Measurements from ENCODE around the gene NUAK1. TPM values are rescaled to one million over a fixed set of nuclear protein-coding genes. Genes with fewer than 3 reads are reported as not detected.
A peak's percentile ranks its signal among the peaks of the same experiment; 100 is the strongest.

NUAK1 gene
- total RNA-seq, 4 donors from 2014 or later, result 0.75 to 14.7 (median 3.5) TPM

DNA sequence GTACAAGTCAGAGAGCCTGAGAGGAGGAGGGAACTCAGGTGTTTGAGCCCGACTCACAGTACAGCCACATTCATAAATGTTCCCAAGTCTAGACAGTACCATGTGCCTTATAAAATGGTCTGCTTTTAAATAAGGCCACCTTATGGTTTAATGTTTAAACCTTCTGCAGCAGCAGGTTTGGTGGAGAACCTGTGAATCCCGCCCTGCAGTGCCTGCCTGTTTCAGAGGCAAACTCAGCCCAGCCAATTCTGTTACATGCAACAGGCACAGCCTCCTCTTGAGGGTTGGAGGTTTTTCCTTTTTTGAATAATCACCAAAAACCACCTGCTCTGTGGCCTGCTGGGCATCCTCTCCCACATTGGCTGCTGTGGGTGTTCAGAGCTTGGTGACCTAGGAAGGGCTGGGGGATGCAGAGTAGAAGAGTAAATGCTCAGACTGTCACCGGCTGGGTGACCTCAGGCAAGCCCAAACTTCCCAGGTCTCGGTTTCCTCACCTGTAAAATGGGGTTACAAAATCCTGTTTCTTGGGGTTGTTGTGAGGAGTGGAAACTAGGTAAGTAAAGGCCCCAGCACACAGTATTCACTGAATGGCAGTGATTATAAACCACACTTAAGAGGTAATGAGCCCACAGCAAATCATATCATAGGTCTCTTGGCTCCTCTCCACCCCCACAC lies 28.0 kb downstream of the NUAK1 start:
- intact Hi-C loops (cut with DNase I; ENCODE audit: low total_unique reads) (no loop called here), in situ Hi-C loops (cut with MboI; ENCODE audit: low pct_ligation_motif_present in 1 of 4, low pct_unique_long_range_greater_than_20kb in 1 of 4, low sequenced_read_pairs in 3 of 4) (no loop called here)
- DNase-seq, result peak; percentile 33
- Histone ChIP-seq H3K4me3 (no peak overlapping the region), H3K4me1 (peaks cover 14 to 76% (median 42%) of the 10 kb centered on the region in 4 donors), H3K9me3 (no peaks in the 10 kb centered on the region), H3K27me3 (no peaks in the 10 kb centered on the region), H3K27ac (peak overlapping the region; percentile 33 to 55 (median 43)), H3K36me3 (no peaks in the 10 kb centered on the region)
- WGBS, 2 donors (ENCODE audit: low coverage in 1 of 2), result 52 to 58% methylated on average over 4 of the region's 4 CpGs
- TF ChIP-seq POLR2AphosphoS5 (IDR thresholded peaks at IDR 0.05) (no peak), EP300 (IDR thresholded peaks at IDR 0.05; ENCODE audit: low read depth) (no peak), POLR2A (IDR thresholded peaks at IDR 0.05) (no peak)
- TF ChIP-seq, protein P1, sequence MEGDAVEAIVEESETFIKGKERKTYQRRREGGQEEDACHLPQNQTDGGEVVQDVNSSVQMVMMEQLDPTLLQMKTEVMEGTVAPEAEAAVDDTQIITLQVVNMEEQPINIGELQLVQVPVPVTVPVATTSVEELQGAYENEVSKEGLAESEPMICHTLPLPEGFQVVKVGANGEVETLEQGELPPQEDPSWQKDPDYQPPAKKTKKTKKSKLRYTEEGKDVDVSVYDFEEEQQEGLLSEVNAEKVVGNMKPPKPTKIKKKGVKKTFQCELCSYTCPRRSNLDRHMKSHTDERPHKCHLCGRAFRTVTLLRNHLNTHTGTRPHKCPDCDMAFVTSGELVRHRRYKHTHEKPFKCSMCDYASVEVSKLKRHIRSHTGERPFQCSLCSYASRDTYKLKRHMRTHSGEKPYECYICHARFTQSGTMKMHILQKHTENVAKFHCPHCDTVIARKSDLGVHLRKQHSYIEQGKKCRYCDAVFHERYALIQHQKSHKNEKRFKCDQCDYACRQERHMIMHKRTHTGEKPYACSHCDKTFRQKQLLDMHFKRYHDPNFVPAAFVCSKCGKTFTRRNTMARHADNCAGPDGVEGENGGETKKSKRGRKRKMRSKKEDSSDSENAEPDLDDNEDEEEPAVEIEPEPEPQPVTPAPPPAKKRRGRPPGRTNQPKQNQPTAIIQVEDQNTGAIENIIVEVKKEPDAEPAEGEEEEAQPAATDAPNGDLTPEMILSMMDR (IDR thresholded peaks at IDR 0.05), result no peak

DNA sequence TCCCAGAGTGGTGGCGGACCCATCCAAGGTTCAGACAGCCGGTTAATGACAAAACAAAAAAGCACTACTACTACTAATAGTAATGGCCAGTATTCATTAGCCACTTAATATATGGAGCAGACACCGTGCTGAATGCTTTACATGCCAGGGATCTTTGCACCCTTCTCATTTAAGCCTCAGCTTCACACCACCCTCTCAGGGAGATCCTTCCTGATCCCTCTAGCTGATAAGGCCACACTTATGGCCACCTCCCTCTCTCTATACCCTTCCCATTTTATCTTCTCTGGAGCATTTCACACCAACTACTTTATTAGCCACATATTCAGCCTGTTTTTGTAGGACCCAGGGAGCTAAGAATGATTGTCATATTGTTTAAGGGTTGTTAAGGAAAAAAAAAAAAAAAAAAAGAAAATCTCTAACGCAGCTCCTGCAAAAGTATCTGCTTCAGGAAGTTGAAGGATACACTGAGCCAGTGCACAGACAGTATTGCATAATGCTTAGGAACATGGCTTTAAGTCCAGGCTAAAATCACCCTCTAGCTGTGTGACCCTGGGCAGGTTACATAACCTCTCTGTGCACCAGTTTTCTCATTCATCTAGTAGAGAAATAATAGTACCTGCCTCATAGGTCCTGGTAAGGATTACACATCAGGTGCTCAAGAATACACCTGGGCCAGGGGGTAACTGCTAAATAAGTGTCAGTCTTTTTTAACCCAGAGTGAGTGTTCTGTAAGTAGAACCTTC lies 29.4 kb downstream of the NUAK1 start:
- no peaks in the 10 kb centered on the region for H3K9me3 ChIP-seq
- no peaks in the 10 kb centered on the region for H3K27me3 ChIP-seq
- peak overlapping the region; percentile 55 to 78 (median 76) for H3K27ac ChIP-seq
- TF ChIP-seq EP300 (IDR thresholded peaks at IDR 0.05; ENCODE audit: low read depth), result no peak
- TF ChIP-seq, protein P1 (IDR thresholded peaks at IDR 0.05), result no peak
- no peak for TF ChIP-seq POLR2AphosphoS5 (IDR thresholded peaks at IDR 0.05)
- no peak for TF ChIP-seq POLR2A (IDR thresholded peaks at IDR 0.05)
- H3K4me1 ChIP-seq, result peaks cover 14 to 73% (median 42%) of the 10 kb centered on the region in 4 donors
- no peaks in the 10 kb centered on the region for H3K36me3 ChIP-seq
- H3K4me3 ChIP-seq, result no peak overlapping the region
- intact Hi-C loops (cut with DNase I; ENCODE audit: low total_unique reads) (no loop called here), in situ Hi-C loops (cut with MboI; ENCODE audit: low pct_ligation_motif_present in 1 of 4, low pct_unique_long_range_greater_than_20kb in 1 of 4, low sequenced_read_pairs in 3 of 4) (no loop called here)
- no peak for DNase-seq
- WGBS, 2 donors (ENCODE audit: low coverage in 1 of 2), result 21 to 53% methylated on average over 2 to 4 of the region's 4 CpGs

DNA sequence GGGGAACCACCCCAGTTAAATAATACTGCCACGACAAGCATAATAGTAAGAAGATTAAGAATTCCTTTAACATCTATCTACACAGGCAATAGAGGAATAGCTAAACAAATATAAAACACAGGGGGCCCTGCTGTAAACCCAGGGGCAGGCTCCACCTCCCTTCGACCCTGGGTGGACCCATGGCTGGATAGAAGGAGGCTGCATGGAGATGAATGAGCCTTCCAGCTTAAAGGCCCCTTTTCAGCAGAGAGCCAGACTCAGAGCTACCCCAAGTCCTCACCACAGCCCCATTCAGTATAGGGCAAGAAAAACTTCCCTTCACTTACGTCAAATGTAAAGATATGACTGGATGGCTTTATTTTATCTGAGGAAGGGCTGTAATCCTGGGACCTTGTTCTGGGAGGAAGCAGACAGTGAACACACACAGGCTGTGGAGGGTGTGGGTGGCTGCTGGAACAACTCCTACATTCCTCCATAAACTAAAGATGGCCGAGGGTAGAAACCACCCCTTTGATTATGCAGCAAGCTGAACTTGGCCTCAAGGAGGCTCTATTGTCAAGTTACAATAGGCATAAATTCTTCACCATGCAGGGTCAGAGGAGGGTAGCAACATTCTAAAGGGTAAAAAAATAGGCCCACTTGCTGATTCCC lies 30.4 kb downstream of the NUAK1 start:
- 22 to 37% methylated on average over 3 to 4 of the region's 4 CpGs for WGBS, 2 donors (ENCODE audit: low coverage in 1 of 2)
- no peak overlapping the region for H3K4me3 ChIP-seq
- H3K36me3 ChIP-seq, result no peaks in the 10 kb centered on the region
- intact Hi-C loops (cut with DNase I; ENCODE audit: low total_unique reads) (no loop called here), in situ Hi-C loops (cut with MboI; ENCODE audit: low pct_ligation_motif_present in 1 of 4, low pct_unique_long_range_greater_than_20kb in 1 of 4, low sequenced_read_pairs in 3 of 4) (no loop called here)
- no peaks in the 10 kb centered on the region for H3K9me3 ChIP-seq
- no peaks in the 10 kb centered on the region for H3K27me3 ChIP-seq
- H3K4me1 ChIP-seq, result peaks cover 14 to 63% (median 36%) of the 10 kb centered on the region in 4 donors
- TF ChIP-seq EP300 (IDR thresholded peaks at IDR 0.05; ENCODE audit: low read depth) (no peak), POLR2A (IDR thresholded peaks at IDR 0.05) (no peak), POLR2AphosphoS5 (IDR thresholded peaks at IDR 0.05) (peak in 2 of 3 donors; percentile 22 to 32)
- TF ChIP-seq, protein P1 (IDR thresholded peaks at IDR 0.05), result no peak
- DNase-seq, result peak; percentile 68
- H3K27ac ChIP-seq, result peak overlapping the region; percentile 55 to 78 (median 76)

DNA sequence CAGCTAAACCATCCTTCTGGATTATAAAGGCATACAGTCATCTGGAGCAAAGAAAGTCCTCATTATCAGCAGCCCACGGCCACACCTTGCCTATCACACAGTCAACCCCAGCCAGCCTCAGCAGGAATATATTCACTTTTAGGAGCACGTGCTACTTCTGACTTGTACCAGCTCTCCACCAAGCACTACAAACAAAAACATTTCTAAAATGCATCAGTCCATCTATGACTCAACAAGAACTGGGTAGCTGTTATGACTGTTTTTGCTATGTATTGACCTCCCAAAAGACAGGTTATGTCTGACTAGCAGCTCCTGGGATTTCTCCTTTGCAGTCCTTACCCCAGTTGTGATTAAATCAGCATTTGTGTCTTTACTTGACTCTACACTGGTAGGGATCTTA lies 31.2 kb downstream of the NUAK1 start:
- Histone ChIP-seq H3K4me1 (peaks cover 10 to 56% (median 34%) of the 10 kb centered on the region in 4 donors), H3K4me3 (no peak overlapping the region), H3K9me3 (no peaks in the 10 kb centered on the region), H3K36me3 (no peaks in the 10 kb centered on the region), H3K27ac (peak overlapping the region; percentile 55 to 78 (median 76)), H3K27me3 (no peaks in the 10 kb centered on the region)
- TF ChIP-seq, protein P1 (IDR thresholded peaks at IDR 0.05), result no peak
- TF ChIP-seq POLR2A (IDR thresholded peaks at IDR 0.05) (no peak), POLR2AphosphoS5 (IDR thresholded peaks at IDR 0.05) (no peak), EP300 (IDR thresholded peaks at IDR 0.05; ENCODE audit: low read depth) (no peak)
- intact Hi-C loops (cut with DNase I; ENCODE audit: low total_unique reads) (no loop called here), in situ Hi-C loops (cut with MboI; ENCODE audit: low pct_ligation_motif_present in 1 of 4, low pct_unique_long_range_greater_than_20kb in 1 of 4, low sequenced_read_pairs in 3 of 4) (no loop called here)
- DNase-seq, result no peak
- 41% methylated on average over 2 of the region's 2 CpGs; no CpG with 5 or more reads in 1 of the 2 donors for WGBS, 2 donors (ENCODE audit: low coverage in 1 of 2)
